Inflammatory macrophage treated with lipopolysaccharide for 1 hour (primary cell): ENCODE data around the gene SUSD4.

Source experiments
- DNase-seq, 2 donors: peaks; one replicate each; pipeline ENCODE4 v3.0.0-alpha.2; 2020 to 2022

Gene SUSD4

GRCh38 chr1:223355699-223356098 is 8.3 kb downstream of the SUSD4 start:
- no peak for DNase-seq

DNA sequence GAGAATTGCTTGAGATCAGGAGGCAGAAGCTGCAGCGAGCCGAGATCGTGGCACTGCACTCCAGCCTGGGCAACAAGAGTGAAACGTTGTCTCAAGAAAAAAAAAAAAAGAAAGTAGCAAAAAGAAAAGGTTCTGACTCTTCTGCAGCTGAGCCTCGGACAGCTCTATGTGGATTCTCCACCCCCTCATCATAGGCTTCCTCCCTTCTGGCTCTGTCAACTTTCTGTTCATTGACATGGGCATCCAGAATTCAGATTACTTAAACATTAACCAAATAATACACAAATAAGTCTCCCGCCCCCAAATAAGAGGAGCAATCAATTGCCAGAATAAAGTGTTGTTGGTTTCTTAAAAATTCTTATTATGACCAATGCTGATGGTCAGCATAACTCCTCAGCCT is 10.0 kb downstream of the SUSD4 start:
- DNase-seq, result no peak

DNA sequence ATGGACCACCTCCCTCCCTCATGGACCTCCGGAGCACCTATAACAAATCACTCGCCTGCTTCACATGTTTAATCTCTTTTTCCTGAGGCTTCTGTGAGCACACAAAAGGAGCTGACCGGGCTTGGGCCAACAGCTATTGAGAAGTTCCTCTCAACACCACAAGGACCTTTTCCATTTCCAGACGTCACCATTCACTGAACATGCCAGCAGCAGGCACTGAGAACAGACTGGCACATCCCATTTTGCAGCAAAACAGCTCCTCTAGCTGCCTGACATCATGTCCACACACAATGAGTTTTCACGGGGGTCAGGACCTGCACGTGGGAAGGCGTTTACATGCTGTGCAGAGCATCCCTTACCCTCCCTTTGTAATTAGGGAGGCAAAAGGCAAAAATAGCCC is 11.0 kb downstream of the SUSD4 start:
- DNase-seq, result no peak

- no peak for DNase-seq
These were observed 13.5 kb downstream of the SUSD4 start for GRCh38 chr1:223350361-223350908.

DNA sequence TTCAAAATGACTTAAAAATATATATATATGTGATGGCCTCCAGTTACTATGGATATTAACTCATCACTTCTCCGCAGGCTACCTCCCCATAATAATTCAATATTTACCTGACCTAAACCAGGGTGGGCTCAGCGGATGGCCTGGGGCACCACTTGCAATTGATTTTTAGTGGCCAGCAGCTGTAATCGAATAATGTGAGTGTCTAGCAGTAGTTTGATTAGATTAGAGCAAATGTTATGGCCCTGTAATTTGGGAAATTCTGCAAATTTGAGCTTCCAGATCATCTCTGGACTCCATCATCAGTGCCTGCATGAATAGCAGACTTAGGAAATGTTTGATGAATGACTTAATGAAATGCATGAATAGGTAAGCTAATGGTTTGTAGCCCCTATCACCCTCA is 14.7 kb downstream of the SUSD4 start:
- DNase-seq, result no peak

GRCh38 chr1:223348439-223348838 is 15.5 kb downstream of the SUSD4 start:
- DNase-seq, result no peak

- DNase-seq, result no peak
These were observed 16.4 kb downstream of the SUSD4 start for GRCh38 chr1:223347583-223347982.

- no peak for DNase-seq
These were observed 17.7 kb downstream of the SUSD4 start for GRCh38 chr1:223346311-223346710.

GRCh38 chr1:223345720-223346119 is 18.3 kb downstream of the SUSD4 start:
- no peak for DNase-seq

DNA sequence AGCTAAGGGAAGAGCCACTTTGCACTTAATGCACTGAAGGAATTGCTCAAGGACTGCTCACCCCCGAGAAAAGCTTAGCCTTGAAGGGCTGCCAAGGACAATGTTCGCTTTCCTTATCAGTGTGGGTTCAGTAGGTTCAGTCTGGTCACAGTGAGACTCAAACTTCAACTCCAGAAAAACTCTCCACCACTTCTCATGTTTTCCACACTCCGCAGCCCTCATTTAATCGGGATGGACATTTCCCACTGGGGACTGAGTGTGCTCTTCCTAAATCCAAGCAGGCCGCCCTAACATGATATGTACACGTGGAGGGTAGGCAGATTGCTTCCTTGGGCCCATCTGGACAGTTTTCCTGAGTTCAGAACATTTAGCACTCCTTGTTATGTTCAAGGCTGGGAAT is 19.5 kb downstream of the SUSD4 start:
- DNase-seq, result no peak

DNA sequence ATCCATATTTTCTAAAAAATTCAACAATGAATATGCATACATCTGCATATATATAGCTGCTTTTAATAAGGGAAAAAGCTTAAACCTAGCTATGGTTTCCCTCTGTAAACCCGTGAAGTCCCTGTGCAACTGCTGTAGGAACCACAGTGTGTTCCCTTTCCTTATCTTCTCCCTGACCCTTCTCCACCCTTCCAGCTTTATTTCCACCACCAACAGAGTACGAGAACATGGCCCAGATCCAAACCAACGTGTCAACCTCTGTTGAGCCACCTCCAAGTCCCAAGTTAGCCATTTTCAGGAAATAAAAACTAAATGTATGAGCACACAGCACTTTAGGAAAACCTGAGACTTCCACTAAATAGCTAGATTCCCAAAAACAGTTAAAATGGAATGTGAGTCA is 20.3 kb downstream of the SUSD4 start:
- DNase-seq, result no peak

DNA sequence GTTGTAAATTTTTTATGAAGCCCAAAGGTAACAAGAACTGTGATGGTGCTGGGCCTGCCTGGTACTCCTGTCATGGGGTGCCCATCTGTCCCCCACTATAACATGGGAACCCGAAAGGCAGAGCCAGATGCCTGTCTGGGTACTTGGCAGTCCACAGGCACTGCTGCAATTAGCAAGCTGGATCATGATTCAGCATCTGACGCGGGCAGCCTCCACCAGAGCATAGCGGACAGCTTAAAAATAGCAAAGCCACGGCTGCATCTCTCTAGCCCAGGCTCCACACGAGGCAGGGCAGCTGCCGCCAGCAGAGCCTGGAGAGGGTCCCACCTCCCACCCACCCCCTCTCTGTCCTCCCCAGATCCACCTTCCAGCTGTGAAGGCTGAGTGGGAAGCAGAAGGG is 22.9 kb downstream of the SUSD4 start:
- no peak for DNase-seq

- no peak for DNase-seq
These were observed 23.3 kb downstream of the SUSD4 start for GRCh38 chr1:223340637-223341036.

DNA sequence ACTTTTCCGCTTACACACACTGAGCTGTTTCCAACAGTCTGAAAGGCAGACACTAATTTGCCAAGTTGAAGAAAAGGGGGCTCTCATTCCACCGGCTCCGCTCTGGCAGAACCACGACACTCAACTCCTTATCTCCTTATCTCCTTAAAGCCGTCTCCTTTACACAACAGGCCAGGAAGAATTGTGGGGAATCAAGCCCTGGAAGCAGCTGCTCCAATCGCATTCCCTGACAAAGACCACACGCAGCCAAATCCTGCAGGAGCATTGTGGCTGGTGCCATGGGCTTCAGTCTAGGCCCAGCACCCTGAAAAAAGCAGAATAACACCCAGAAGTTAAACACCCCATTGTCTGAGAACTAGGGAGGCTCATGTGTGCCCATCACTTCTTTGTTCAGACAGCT is 24.1 kb downstream of the SUSD4 start:
- no peak for DNase-seq

GRCh38 chr1:223338811-223339746 is 24.9 kb downstream of the SUSD4 start:
- no peak for DNase-seq

DNA sequence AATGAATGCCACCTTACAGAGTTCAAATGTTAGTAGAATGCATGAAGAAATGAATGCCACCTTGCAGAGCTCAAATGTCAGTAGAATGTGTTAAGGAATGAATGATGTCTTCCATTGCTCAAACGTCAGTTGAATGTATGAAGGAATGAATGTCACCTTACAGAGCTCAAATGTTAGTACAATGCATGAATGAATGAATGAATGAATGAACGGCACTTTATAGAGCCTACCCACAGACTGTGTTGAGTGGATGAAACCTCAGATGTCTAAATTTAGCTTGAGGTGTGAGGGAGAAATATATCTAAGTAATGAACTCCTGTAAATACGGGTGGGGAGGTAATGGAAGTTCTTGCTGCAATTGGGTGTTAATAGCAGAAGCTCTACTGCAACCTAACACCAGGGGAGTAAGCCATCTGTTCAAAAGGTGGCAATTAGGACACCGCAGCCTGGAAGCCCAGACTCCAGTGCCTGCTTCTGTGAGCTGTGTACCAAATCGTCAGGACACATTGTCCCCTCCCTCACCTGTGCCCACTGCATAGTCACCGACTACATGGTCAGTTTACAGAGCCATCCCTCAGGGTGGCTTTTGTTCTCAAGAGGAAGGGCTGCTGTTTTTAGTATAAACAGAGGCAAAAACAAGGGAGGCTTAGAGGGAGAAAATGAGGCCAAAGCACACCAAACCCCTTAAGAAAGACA is 26.7 kb downstream of the SUSD4 start:
- no peak for DNase-seq

- no peak for DNase-seq
These were observed 29.8 kb downstream of the SUSD4 start for GRCh38 chr1:223334156-223334555.

DNA sequence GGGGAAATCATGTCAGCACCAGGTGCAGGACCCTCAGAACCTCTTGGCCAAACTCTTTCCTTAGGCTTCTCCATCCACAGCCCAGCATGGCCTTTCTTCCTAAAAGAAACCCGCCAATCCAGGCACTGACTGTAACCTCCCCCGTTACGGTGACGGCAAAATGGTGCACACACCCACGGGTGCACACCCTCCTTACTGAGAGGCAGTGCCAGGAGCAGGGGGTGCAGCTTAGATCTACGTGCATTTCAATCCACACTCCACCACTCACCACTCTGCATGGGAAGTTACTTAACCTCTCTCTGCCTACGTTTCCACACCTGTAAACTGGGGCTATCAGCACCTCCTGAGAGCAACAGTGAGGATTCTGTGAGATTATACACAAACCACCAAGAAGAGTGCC is 31.0 kb downstream of the SUSD4 start:
- no peak for DNase-seq

GRCh38 chr1:223331929-223332328 is 32.0 kb downstream of the SUSD4 start:
- DNase-seq, result no peak

DNA sequence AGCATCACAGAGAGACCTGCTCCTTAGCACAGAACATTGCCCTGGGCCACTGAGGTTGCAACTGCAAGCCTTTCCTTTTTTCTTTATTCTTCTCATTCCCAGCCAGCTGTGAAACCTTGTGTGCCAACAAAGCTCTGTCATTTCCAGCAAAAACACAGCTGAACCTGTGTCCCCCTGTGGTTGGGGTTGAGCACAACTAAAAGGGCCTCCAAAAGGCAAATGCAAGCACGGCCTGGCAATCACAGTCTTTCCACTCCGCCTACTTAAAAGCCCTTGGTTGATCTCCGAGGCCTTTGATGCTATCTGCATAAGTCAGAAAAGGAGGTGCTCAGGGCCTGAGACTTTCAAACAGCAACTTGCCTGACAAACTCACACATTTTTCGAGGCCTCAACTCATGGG is 32.7 kb downstream of the SUSD4 start:
- DNase-seq, result no peak

DNA sequence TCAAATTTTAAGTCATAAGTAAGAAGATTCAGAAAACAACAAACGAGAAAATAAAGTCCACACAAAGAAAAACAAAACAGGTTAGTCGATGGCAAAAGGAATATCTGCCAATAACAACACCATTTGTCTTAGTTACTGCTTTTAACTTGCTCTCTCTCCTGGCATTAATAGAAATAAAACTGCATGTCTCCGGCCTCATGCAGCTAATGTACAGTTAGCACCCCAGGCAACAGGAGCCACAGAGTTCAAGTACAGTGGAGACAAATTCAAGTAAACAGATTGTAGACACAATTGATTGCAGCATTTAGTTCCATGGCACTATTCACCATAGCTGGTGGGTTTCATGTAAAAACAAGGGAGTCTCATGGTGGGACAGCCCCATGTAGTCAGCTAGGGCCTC is 33.5 kb downstream of the SUSD4 start:
- no peak for DNase-seq

DNA sequence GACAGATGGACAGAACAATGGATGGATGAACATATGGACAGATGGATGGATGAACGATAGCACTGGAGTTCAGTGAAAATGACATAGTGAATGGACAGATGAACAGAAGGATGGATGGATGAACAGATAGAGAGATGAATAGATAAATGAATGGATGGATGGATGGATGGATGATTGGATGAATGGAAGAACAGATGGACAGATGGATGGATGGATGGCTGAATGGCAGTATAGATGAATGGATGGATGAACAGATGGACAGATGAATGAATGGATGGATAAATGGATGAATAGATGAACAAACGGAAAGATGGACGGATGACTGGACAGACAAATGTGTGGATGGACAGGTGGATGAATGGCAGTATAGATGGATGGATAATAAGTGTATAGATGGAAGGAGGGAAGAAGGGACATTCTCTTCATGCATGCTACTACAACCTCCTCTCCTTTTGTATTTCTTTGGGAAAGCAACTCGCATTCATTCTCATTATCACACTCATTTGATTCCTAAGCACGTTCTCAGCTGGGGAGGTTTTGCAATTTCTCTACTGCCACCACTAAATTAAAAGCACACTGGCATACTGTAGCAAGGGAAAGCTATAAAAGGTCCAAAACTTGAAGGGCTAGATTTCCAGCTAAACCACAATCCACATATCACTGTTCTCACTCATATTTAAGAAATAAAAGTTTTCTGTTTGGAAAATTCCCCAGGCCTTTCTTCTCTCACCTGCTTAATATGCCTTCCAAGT is 34.1 kb downstream of the SUSD4 start:
- no peak for DNase-seq

- no peak for DNase-seq
These were observed 34.7 kb downstream of the SUSD4 start for GRCh38 chr1:223329252-223329651.
